Loucy (cell line): ENCODE data around the gene PADI3.

Experiments used
- EZH2phosphoT487 ChIP-seq: fragments of 200-600 bp; IDR thresholded peaks from 2 replicates; pipeline ENCODE4 v1.6.1; 2018; ENCODE audit warnings: antibody characterized with exemption, mild to moderate bottlenecking, moderate library complexity, borderline replicate concordance
- TF ChIP-seq, protein P1 (sequence below): fragments of 200-600 bp; sonication (generic); conservative IDR thresholded peaks from 2 replicates; pipeline ENCODE4 v1.5.1; 2014; ENCODE audit warnings: mild to moderate bottlenecking, antibody characterized with exemption, low read length

DNA sequence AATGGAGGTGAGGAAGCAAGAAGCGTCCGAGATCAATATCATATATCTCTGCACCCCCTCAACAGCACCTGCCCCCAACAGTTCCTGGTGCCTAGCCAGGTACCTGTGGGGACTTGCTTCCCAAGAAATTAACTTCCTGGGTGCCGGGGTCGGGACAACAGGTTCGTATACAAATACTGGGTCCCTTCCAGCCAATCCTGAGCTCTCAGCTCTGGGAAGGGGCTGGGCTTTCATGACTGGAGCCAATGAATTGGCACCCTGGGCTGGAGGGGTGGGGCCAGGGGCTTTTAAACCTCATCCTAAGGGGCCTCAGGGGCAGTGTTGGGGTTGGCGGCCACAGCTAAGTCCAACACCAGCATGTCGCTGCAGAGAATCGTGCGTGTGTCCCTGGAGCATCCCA is at the start of gene PADI3:
- TF ChIP-seq, protein P1, sequence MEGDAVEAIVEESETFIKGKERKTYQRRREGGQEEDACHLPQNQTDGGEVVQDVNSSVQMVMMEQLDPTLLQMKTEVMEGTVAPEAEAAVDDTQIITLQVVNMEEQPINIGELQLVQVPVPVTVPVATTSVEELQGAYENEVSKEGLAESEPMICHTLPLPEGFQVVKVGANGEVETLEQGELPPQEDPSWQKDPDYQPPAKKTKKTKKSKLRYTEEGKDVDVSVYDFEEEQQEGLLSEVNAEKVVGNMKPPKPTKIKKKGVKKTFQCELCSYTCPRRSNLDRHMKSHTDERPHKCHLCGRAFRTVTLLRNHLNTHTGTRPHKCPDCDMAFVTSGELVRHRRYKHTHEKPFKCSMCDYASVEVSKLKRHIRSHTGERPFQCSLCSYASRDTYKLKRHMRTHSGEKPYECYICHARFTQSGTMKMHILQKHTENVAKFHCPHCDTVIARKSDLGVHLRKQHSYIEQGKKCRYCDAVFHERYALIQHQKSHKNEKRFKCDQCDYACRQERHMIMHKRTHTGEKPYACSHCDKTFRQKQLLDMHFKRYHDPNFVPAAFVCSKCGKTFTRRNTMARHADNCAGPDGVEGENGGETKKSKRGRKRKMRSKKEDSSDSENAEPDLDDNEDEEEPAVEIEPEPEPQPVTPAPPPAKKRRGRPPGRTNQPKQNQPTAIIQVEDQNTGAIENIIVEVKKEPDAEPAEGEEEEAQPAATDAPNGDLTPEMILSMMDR = no peak
- TF ChIP-seq EZH2phosphoT487 = no peak
